Femur (tissue), 1 donor: ENCODE results near the gene MSI2.
"Not testable (repeated sequence)": the region's sequence is repeated elsewhere in the genome, so short reads cannot be mapped to it uniquely, and the experiment has no call there.

Experiments
- DNase-seq: peaks from one replicate; pipeline ENCODE4 v3.0.0-alpha.2; 2017

The MSI2 gene

DNA sequence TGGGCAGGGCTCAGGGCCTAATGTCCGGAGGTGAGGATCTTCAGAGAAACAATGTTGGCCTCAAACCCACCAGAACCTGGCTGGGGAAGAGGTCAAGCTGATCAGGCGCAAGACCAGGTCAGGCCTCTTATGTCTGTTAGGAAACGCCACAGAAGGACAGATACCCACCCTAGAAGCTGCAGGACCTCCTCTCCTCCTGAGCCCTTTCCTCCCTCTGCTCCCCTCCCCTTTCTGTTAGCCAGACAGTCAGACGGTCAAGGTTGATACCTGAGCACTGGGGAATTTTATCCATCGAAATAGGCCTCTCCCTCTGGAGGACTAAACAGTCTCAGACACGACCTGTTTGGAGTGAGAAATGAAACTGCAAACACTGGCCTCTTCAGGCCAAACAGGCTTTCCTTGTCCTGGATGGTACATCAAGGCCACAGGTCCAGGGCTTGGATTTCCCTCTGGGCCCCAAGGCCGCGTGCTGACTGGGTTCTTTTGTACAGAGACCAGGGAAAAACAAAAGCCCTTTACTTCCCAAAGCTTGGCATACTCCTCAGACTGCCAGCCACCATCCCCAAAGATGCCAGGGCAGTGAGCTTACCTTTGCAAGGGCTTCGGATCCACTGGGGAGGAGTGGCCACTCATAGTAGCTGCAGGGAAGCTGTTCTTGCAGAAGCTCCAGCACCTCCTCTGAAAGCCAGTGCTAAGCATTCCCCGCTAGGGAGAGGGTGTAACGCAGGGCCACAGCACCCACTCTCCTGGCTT lies 353.0 kb downstream of the MSI2 start:
- DNase-seq: peak; percentile 57

DNA sequence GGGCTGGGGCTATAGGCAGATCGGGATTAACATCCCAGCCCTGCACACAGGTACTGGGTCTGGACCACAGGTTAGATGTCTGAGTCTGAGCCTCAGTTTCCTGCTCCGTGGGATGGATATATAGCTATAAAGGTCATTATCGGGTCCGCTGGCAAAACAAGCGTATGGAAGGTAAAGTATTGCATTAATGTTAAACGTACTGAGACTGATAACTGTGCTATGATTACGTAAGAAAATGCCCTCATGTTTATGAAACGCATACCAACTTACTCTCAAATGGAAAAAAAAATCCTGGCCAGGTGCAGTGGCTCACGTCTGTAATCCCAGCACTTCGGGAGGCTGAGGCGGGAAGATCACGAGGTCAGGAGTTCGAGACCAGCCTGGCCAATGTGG lies 353.6 kb downstream of the MSI2 start:
- DNase-seq: no peak

DNA sequence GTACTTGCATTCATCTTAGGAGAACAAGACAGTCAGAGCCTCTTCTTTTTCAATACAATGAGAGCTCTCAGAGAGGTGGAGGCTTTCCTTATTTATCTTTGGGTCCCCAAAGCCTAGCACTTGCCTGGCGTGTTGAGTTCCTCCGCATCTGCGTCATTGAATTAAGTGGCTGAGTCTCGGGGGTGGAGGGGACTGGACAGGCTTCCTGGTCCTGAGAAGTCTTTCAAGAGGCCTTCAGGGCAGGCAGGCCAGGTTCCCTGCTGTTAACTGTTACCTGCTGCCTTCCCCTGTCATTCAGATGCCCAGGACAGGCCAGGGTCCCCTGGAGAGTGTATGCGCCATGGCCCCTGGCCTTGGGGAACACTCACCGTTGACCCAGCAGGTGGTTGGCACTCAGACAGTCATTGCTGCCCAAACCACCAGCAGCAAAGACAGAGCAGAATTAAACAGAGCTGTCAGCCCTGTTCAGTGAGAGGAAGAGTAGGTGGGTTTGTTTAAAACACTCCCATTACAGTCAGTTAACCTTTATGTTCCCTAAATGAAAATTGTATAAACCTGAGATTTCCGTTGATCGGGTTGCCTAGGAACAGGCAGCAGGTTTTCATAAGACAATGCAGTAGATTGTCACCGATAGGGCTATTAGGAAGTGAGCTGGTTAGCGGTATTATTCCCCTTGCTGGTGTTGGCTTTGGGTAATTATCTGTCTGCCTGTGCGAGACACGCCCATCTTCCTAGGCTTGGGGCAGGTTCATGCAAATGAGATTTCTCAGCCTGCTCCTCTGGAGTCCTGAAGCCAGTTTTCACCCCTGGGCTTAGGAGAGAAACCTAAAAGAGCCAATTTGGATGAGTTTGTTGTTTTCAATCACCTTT lies 356.1 kb downstream of the MSI2 start:
- peak; percentile 17 for DNase-seq

DNA sequence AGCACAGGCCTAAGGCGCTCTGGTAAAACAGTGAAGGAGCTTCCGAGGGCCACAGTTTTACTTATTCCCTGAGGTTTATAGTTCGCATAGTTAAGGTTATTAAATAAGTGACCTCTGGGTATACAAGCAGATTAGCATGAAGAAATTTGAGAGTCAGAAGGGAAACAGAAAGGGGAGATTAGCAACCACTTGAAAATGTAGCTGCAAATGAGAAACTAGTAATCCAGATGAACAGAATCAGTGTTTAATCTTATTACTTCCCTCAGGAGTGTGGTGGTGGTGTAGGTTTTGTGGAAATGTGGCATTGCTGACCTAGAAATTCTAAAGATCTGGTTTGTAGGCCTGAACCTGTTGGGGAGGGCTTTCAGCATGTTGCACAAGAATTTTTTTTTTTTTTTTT lies 358.4 kb downstream of the MSI2 start:
- no peak for DNase-seq

DNA sequence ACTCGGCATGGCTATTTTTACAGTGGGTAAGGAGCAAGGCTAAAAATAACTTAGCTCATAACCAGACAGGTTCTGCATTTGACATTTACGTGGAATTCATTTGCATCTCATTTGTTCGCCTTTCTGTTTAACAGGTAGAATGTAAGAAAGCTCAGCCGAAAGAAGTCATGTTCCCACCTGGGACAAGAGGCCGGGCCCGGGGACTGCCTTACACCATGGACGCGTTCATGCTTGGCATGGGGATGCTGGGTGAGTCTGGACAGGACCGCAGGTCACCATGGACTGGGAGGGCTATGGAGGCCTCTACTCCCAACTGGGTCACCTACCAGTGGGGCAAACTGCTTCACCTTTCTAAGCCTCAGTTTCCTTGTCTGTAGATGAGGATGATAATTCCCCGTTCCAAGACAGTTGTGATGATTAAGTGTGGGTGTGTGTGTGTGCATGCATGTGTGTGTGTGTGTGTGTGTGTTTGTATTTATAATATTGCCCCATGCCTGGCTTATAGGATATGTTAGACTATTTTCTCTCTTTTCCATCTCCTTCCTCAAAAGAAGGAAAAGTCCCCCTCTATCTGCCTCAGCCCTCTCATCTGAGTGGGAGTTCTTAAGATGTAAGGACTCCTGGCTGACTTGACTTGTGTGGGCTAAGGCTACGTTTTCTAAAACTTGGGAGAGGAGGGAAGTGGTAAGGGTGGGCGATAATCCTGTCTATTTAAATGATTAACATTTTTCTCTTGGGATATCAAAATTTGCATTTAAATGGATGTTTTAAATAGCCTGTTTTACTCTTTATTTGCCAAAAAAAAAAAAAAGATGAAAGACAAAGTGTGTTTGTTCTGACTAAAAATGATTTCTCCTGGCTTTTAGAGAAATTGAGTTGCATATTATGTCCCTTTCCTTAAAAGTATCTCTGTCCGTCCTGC lies 359.8 kb downstream of the MSI2 start:
- peak; percentile 7 for DNase-seq

DNA sequence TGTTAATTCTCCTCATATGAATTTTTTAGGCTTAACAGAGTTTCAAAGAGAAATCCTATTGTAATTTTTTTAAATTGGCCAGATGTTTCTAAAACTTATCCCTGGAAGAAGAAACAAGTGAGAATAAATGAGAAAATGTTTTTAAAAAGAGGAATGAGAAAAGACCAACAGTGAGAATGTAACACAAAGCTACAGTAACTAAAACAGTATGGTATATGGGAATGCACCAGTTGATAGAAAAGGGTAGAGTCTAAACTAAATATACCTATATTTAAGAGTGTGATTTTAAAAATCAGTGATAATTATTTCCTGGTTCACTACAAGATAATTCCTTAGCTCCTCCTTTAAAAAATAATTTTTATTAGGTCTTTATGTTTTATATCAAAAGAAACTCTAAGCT lies 360.9 kb downstream of the MSI2 start:
- DNase-seq: no peak

DNA sequence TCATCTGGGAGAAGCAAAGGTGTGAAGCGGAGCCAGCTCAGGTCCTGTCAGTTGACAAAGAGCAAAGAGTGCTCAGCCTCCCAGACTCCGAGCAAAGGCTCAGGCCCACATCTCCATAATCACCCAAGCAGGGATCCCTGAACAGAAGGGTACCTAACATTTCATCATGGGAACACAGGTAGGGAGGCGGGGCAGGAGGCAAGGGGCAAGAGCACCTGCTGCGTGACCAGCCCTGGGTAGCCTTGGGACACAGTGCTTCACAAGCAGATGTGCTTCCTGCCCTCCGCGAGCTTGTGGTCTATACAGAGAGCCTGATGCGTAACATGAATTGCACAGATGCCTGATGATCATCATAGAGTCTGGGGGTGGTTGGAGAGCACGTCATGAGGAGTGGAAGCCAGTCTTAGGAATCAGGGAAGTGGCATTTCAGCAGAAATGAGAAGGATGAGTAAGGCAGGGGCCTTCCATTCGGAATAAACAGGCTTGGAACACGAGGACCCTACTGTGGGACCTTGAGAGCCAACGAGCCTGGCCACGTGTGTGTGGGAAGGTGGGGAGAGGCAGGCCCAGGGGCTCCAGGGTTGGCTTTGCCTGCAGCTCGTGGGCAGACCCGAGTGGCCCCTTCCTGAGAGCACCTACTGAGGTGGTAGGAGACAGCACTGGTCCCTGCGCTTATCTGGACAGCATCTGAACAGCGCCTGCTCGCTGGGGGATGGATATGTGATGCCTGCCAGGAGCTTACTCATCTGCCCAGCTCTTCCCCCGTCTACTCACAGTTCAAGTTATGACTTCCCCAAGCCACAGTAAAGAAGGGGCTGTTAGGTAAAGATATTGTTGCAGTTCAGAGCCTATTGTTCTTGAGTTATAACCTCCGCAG lies 363.0 kb downstream of the MSI2 start:
- no peak for DNase-seq

DNA sequence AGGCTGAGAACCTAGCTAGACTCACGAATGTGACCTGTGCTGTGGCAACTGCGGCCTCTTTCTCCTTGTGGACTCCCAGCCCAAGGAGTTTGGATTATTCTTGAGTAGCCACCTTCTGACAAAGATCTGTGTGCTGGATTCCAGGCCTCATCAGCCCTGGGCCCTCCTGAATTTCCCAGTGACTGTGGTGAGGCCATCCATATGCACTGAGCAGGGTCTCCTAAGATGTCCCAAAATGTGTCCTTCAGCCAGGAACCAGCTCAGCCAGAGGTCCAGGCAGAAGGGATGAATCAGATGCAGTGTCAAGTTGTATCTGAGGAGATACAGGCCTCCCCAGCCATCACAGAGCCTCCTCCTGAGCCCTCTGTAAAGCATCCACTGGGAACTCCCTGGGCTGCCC lies 364.3 kb downstream of the MSI2 start:
- no peak for DNase-seq

DNA sequence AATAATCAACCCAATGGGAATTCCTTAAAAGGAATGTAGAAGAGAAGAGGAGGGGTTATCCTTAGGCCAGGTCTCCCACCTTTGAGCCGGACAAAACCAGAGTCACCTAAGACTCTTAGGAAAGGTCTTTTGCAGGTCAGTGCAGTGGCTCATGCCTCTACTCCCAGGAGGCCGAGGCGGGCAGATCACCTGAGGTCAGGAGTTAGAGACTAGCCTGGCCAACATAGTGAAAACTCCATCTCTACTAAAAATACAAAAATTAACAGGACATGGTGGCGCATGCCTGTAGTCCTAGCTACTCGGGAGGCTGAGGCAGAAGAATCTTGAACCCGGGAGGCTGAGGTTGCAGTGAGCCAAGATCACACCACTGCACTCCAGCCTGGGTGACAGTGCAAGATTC lies 365.5 kb downstream of the MSI2 start:
- not testable (repeated sequence) for DNase-seq

DNA sequence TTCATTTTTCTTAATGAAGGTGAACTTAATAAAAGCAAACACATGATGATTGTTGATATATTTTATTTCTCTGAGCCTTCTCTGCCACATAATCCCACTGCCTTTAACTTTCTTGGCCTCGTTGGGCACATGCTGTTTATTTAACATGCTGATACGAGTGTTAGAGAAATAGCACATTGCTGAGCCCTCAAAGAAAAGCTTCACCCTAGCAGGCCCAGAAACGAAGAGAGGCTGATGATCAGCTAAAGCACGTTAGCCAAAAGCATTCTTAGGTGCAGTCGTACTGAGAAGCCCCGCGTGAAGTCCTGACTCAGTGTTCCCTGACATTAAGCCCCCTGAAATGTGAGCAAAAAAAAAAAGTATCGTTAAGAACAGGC lies 366.0 kb downstream of the MSI2 start:
- DNase-seq: peak; percentile 4

DNA sequence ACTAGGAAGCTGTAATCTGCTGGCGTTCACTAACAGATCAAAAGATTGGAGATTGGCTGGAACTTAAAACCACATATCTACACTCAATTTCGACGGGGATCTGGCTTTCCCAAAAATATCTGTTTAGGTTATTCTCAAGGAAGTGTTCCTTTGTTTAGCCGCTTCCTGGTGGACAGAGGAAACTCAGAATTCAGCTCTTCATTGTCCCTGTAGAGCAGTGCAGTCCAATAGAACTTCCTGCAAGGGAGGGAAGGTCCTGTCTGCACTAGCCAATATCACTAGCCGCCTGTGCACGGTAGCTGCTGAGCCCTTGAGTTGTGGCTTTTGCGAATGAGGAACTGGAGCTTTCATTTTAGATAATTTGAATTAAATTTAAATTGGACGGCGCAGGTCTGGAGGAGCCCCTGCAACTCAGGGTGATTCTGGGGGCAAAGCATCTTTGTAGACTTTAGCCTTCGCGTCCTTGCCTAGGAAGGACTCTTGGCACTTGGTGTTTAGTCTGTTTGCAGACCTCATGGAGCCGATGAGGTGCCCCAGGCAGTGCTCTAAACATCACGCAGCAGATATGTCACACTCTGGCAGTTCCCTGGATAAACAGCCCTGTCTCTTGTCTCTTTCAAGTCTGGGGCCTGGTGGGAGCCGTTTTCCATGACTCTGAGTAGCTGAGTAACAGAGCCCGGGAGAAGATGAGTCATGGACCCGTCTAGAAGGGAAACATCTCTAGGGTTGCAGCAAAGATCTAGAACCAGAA lies 366.5 kb downstream of the MSI2 start:
- peak; percentile 25 for DNase-seq

DNA sequence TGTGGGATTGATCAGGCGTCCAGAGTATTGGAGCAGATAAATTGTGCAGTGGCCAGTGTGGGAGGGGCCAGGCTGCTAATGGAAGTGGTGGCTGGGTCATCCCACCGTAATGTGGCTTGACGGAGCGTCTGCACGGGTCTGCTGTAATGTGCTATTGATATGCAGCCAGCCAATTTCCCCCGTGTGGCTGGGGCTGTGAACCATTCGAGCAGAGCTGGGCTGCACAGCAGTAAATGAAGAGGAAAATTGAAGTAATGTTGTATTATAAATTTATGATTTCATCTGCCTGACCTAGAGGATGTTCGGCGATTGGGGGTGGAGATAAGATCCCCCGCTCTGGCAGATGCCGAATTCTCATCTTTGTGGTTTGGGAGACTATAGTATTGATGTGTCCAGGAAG lies 367.3 kb downstream of the MSI2 start:
- peak; percentile 16 for DNase-seq

DNA sequence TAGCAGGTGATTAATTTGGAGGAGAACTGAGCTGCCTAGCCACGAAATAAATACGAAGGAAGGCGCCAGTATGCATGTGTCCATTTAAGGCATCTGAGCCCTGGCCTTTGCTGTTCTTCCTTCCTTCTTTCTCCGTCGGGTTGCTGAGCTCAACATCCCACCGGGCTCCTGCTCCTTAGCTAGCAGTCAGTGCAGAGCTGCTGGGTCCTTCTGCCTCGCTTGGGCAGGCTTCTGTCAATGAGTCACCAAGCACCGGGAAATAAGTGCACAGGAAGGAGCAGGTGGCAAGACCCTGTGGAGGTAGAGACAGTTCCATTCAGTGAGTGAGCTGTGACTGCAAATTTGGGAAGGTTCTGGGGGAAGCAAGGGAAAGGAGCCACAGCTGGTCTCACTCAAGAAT lies 368.1 kb downstream of the MSI2 start:
- DNase-seq: peak; percentile 4

DNA sequence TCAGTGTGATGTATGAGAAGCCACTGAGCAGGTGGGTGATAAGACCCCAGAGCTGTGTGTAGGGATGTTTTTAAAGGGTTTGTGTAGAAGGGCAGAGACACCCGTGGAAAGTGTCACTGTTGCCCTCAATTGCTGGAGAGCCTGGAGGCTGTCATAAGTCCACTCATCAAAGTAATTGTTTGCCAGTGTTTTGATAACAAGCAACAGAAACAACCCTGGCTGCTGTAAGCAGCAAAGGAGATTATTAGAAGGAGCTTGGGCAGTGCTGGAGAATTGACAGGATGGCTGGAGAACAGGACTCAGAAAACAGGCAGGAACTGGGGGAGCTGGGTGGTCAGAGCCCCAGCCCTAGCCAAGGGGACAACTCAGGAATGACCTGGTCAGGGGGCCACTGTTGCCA lies 369.2 kb downstream of the MSI2 start:
- DNase-seq: peak; percentile 5

DNA sequence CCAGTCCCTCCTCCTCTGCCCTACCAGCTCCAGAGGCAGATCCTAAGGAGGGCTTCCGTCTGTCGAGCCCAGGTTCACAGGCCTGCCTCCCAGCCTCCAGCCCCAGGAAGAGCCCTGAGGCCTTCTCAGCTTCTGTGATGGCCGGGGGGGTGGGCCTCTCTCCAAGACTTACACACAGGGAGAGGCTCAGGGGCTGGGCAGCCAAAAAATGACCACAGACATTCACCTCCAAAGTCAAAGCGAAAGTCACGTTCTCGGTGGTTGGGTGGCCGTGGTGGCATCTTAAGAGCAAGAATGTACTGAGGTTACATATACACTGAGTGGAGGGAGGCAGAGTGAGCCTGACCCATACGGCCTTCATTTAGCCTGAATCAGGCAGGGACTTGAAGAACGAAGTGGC lies 369.6 kb downstream of the MSI2 start:
- DNase-seq: peak; percentile 13

DNA sequence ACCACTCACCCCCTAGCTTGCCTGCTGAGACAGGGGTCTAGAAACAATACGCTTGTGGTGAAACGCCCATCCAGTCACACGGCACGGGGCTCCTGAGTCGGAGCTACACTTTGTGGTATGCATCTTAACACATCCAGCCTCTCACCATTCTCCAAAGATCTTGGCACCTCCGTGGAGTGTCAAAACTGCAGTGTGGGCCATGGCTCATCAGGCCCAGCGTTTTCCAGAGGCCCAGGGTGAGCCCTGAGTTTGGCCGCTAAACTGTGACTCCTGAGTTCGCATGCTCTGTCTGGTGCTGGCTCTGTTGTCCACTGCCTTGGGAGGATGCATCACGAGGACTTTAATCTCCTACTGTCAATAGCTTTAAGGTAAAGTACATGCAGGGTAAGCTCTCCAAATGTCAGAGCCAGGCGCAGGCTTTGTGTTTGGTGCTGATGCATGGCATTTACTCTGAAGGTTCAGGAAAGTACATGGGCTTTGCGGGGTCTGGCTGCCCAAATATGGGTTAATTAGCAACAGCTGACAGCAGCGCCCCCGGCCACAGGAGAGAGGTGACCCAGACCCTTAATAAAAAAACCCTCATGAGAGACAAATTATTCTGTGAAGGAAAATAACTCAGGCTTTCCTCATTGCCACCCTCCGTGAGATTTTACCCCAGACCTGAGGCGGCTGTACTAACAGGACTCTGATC lies 370.3 kb downstream of the MSI2 start:
- DNase-seq: peak; percentile 4

DNA sequence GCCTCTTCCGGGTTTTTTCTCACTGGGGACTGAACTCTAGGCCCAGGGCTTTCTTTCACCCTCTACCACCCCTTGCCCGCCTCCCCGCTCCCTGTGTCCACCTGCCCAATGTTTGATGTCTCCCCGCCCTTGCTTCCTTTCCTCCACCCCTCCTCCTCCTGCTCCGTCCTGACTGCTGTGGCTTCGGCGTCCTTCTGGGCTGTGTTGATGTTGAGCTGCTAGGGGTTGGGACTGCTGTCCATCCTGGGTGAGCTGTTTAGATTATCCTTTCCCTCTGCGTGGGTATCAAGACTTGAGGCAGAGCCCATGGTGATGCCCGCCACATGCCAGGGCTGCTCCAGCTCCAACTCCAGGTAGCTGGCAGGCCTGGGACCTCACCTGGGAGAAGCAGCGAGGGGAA lies 371.3 kb downstream of the MSI2 start:
- DNase-seq: no peak

DNA sequence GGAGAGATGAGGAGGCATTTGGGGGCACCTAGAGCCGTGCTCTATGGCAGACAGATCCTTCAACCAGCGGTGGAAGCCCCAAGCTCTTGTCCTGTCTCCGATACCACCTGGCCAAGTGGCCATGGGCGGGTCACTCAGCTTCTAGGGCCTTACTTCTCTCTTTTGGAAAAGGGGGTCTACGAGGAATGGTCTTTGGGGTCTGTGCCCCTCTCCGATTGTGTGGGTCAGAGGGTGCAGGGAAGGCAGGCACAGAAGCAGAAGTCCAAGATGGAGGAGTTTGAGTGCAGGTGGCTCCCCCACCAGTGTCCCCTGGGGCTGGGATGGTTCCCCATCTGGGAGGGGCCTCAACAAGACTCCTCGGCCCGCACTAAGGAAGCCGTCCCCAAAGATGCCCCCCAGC lies 372.1 kb downstream of the MSI2 start:
- DNase-seq: peak; percentile 11

DNA sequence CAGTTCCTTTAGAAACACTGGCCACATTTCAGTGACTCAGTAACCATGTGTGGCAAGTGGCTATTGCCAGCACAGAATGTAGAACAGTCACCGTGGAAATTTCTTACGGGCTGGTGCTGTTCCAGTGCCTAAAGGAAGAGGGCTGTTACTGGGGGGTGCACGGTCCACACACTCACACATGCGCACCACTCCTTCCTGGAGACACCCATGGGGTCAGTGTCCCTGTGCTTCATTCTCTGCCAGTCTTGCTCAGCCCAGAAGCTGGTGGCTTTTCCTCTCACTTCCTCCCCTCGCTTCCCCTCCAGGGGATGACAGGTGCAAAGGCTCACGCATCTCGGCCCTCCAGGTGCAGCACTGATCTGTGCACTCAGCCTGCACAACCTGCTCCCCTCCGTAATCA lies 373.1 kb downstream of the MSI2 start:
- no peak for DNase-seq

DNA sequence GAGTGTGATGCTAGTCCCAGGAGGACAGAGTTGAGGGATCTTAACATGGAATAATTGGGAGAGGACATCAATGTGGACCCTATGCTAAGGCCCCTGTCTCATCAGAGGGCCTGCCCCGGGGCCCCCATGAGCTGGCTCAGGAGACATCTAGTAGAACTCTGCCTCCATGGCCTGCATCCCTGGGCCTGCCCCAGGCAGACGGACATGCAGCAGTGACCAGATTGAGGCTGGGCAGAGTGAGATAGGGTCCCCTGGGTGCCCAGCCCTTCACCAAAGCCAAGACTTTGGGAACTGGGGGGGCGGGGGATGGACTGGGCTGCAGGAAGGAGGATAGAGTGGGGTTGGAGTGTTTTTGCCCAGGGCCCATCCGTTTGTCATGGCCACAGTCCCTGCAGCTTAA lies 373.6 kb downstream of the MSI2 start:
- no peak for DNase-seq

DNA sequence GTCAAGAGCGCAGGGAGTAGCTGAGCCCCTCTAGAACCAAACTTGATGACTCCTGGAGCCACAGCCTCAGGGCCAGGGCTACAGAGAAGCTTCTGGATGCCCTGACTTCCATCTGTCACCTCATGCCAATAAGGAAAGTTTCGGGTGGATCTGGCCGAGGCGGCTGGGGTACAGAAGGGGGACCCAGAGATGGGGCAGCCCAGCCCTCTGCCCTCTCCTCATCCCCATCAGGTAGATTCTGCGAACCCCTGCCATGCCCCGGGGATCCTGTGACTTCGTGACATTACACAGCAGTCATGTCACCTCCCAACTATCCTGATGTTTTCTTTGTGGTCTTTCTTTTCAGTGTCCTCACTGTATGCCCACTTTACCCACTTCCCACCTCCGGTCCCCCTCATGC lies 374.4 kb downstream of the MSI2 start:
- DNase-seq: peak; percentile 9
